HCT116 (cell line): ENCODE measurements around the gene TEKT5. TPM values are rescaled to one million over a fixed set of nuclear protein-coding genes. Genes with fewer than 3 reads are reported as not detected.

ENCODE experiments used
- ATAC-seq: fragments of 200-7000 bp; cut with Tn5 transposase; 2 replicates; pipeline ENCODE4 v1.9.1; 2020; ENCODE audit warnings: mild to moderate bottlenecking, moderate library complexity
- BruUV-seq: library from RNA; stranded (reverse); fragments of 400-500 nt; replicated peaks from 2 replicates; lab custom pipeline; 2021; lab: Mats Ljungman, UMichigan
- CTCF ChIA-PET: fragments of 300-600 bp; sonication (Branson Sonifier 250); formaldehyde crosslinking; loops from one replicate; lab custom pipeline; 2021; ENCODE audit warnings: antibody characterized with exemption; lab: Charles Lee
- POLR2A ChIA-PET: fragments of 300-600, 350-600 bp; sonication (Branson Sonifier 250); formaldehyde crosslinking; loops from one replicate; lab custom pipeline; 2021; ENCODE audit warnings: antibody characterized with exemption; lab: Charles Lee
- RAD21 ChIA-PET, 2 experiments: fragments of 300-600 bp; sonication (Branson Sonifier 250); formaldehyde crosslinking; loops; one replicate each; lab custom pipeline; 2023; ENCODE audit warnings: low total read pairs in 2 of 2; ENCODE audit not compliant: uncharacterized antibody in 2 of 2, unreplicated experiment in 2 of 2, low non-redundant PET in 1 of 2; lab: Charles Lee
- DNase-seq: peaks from one replicate; pipeline ENCODE4 v3.0.0-alpha.2; 2010; ENCODE audit warnings: low read depth, low spot score
- H2AFZ ChIP-seq: fragments of 200-600 bp; shearing (Covaris generic), sonication (generic); 2 replicates; pipeline ENCODE4 v1.6.1; 2017; ENCODE audit warnings: low read depth, mixed run types, mixed read lengths, antibody characterized with exemption, low read length; ENCODE audit not compliant: poor library complexity, severe bottlenecking
- H3K27ac ChIP-seq: 2 replicates; pipeline ENCODE4 v1.5.1; 2012; ENCODE audit warnings: low read depth, low read length
- H3K27me3 ChIP-seq: fragments of 200-600 bp; sonication (generic); 2 replicates; pipeline ENCODE4 v1.6.1; 2016; ENCODE audit warnings: mixed run types, low read length, mixed read lengths; ENCODE audit not compliant: insufficient read depth
- H3K36me3 ChIP-seq, 2 experiments: fragments of 200-500 bp in 1 of 2; fragments of 200-600 bp in 1 of 2; sonication (Bioruptor generic) in 1 of 2; sonication (generic) in 1 of 2; 2 replicates each; pipeline versions ENCODE4 v1.5.1 to v1.6.1; 2014 to 2016; ENCODE audit warnings: low read length in 2 of 2, inconsistent platforms in 1 of 2, mixed read lengths in 1 of 2, mixed run types in 1 of 2; ENCODE audit not compliant: insufficient read depth in 2 of 2, control insufficient read depth in 1 of 2
- H3K4me1 ChIP-seq, 2 experiments: fragments of 200-600 bp in 1 of 2; sonication (generic) in 1 of 2; 2 replicates each; pipeline versions ENCODE4 v1.5.1 to v1.6.1; 2012 to 2017; ENCODE audit warnings: low read length in 2 of 2, inconsistent platforms in 1 of 2, mild to moderate bottlenecking in 1 of 2, mixed read lengths in 1 of 2, mixed run types in 1 of 2, moderate library complexity in 1 of 2; ENCODE audit not compliant: insufficient read depth in 2 of 2, control insufficient read depth in 1 of 2
- H3K4me2 ChIP-seq: fragments of 200-600 bp; sonication (generic); 2 replicates; pipeline ENCODE4 v1.6.1; 2017; ENCODE audit warnings: mixed run types, low read length, mixed read lengths
- H3K4me3 ChIP-seq, 2 experiments: fragments of 200-600 bp in 1 of 2; sonication (generic) in 1 of 2; replicated peaks in 1 of 2; 2 replicates each; pipeline ENCODE4 v1.5.1; 2011 to 2016; ENCODE audit warnings: low read length in 2 of 2, control low read depth in 1 of 2, low read depth in 1 of 2, mild to moderate bottlenecking in 1 of 2, mixed read lengths in 1 of 2, mixed run types in 1 of 2
- H3K79me2 ChIP-seq: fragments of 200-600 bp; sonication (generic); 2 replicates; pipeline ENCODE4 v1.6.1; 2017; ENCODE audit warnings: mild to moderate bottlenecking, mixed run types, low read length, moderate library complexity, mixed read lengths; ENCODE audit not compliant: insufficient read depth
- H3K9ac ChIP-seq: fragments of 200-600 bp; sonication (generic); 2 replicates; pipeline ENCODE4 v1.6.1; 2016; ENCODE audit warnings: low read length, mixed read lengths
- H3K9me2 ChIP-seq: fragments of 200-600 bp; sonication (generic), shearing (Covaris generic); 2 replicates; pipeline ENCODE4 v1.6.1; 2017; ENCODE audit warnings: mixed run types, mild to moderate bottlenecking, moderate library complexity; ENCODE audit not compliant: insufficient read depth
- H3K9me3 ChIP-seq, 2 experiments: fragments of 200-500 bp in 1 of 2; fragments of 200-600 bp in 1 of 2; sonication (Bioruptor generic) in 1 of 2; sonication (generic) in 1 of 2; 2 replicates each; pipeline ENCODE4 v1.6.1; 2014 to 2017; ENCODE audit warnings: low read length in 2 of 2, mixed read lengths in 2 of 2, inconsistent platforms in 1 of 2, low read depth in 1 of 2, mild to moderate bottlenecking in 1 of 2, mixed run types in 1 of 2, moderate library complexity in 1 of 2; ENCODE audit not compliant: control insufficient read depth in 1 of 2, insufficient read depth in 1 of 2
- H4K20me1 ChIP-seq: fragments of 200-600 bp; sonication (generic), shearing (Covaris generic); 2 replicates; pipeline ENCODE4 v1.6.1; 2017; ENCODE audit warnings: mixed run types, mild to moderate bottlenecking, moderate library complexity; ENCODE audit not compliant: insufficient read depth
- ATF3 ChIP-seq: IDR thresholded peaks from 2 replicates; pipeline ENCODE4 v1.6.1; 2012
- CBX3 ChIP-seq: IDR thresholded peaks from 2 replicates; pipeline ENCODE4 v1.6.1; 2012; ENCODE audit warnings: low read depth
- CEBPB ChIP-seq: IDR thresholded peaks from 2 replicates; pipeline ENCODE4 v1.6.1; 2012; ENCODE audit warnings: low read depth
- CTCF ChIP-seq, 3 experiments: fragments of 200-600 bp in 1 of 3; sonication (generic) in 1 of 3; IDR thresholded peaks in 2 of 3; conservative IDR thresholded peaks in 1 of 3; 2 replicates each; pipeline ENCODE4 v1.5.1; 2012 to 2017; ENCODE audit warnings: low read depth in 2 of 3, low read length in 2 of 3, antibody characterized with exemption in 1 of 3, borderline replicate concordance in 1 of 3, control low read depth in 1 of 3, mild to moderate bottlenecking in 1 of 3, mixed read lengths in 1 of 3, mixed run types in 1 of 3, moderate library complexity in 1 of 3; ENCODE audit not compliant: insufficient read depth in 1 of 3
- EZH2 ChIP-seq: fragments of 200-600 bp; sonication (generic); IDR thresholded peaks from 2 replicates; pipeline ENCODE4 v1.6.1; 2017; ENCODE audit warnings: antibody characterized with exemption, mixed run types
- EZH2phosphoT487 ChIP-seq: fragments of 200-600 bp; IDR thresholded peaks from 2 replicates; pipeline ENCODE4 v1.6.1; 2018; ENCODE audit warnings: antibody characterized with exemption, borderline replicate concordance
- MAX ChIP-seq: IDR thresholded peaks from 2 replicates; pipeline ENCODE4 v1.6.1; 2012
- RAD21 ChIP-seq: IDR thresholded peaks from 2 replicates; pipeline ENCODE4 v1.6.1; 2012; ENCODE audit warnings: low read depth, mild to moderate bottlenecking
- ZFX ChIP-seq: fragments of 450-650 bp; IDR thresholded peaks from 2 replicates; pipeline ENCODE4 v1.6.1; 2017
- intact Hi-C: fragments of 100-400 bp; cut with micrococcal nuclease; formaldehyde crosslinking; loops from 2 replicates; pipeline ENCODE4 v1.10.0; 2022
- total RNA-seq: library from RNA; stranded (reverse); gene quantifications from one replicate; pipeline ENCODE4 v1.2.1, GENCODE V29; 2021; ENCODE audit not compliant: unreplicated experiment

TEKT5 gene
- total RNA-seq, 1 experiment from 2014 or later, result 0.37 TPM

- H3K27ac ChIP-seq, result no peak overlapping the region
- ChIA-PET POLR2A (no interaction called here), RAD21 (no interaction called here)
- no peak overlapping the region for H2AFZ ChIP-seq
- no peak overlapping the region for H3K9ac ChIP-seq
- BruUV-seq, result no TSS peak
- H3K79me2 ChIP-seq, result no peaks in the 10 kb centered on the region
- no peaks in the 10 kb centered on the region for H4K20me1 ChIP-seq
- TF ChIP-seq EZH2phosphoT487 (no peak), MAX (no peak), ZFX (no peak), ATF3 (no peak), EZH2 (no peak), CTCF (IDR thresholded peaks at IDR 0.05 in 2 of 3, conservative IDR thresholded peaks at IDR 0.05 in 1 of 3; ENCODE audit: borderline replicate concordance in 1 of 3, insufficient read depth in 1 of 3, low read depth in 2 of 3, low read length in 2 of 3) (no peak), CEBPB (no peak), RAD21 (no peak), CBX3 (no peak)
- TF ChIP-seq, all 23 proteins: peak for 0
- CTCF ChIA-PET, result interaction anchor here (1.0 to 1.3 kb wide), 2 partner anchors 179 to 225 kb away, joined by 3 to 6 read pairs; no protein-coding TSS in a partner anchor
- no peak overlapping the region for H3K4me3 ChIP-seq
- DNase-seq, result no peak
- peak overlapping the region; percentile 70 for H3K4me2 ChIP-seq
- no peaks in the 10 kb centered on the region for H3K36me3 ChIP-seq
- H3K4me1 ChIP-seq, result peaks cover 31 to 57% of the 10 kb centered on the region in 2 experiments
- H3K9me3 ChIP-seq, result no peaks in the 10 kb centered on the region
- no peaks in the 10 kb centered on the region for H3K9me2 ChIP-seq
- H3K27me3 ChIP-seq, result no peaks in the 10 kb centered on the region
- ATAC-seq, result no peak
- intact Hi-C loops, result loop anchor here (5.0 to 10.0 kb wide), 4 partner anchors 137 to 1595 kb away; partner anchors contain the start of genes CIITA and EMP2
Measured at GRCh38 chr16:10740000-10740844, 45.5 kb upstream of the TEKT5 start.
